HG02840 (cell line): ENCODE data around the gene POU2F1.

ENCODE experiments used
- ATAC-seq: cut with Tn5 transposase; IDR thresholded peaks from one replicate; pipeline ENCODE4 v1.9.1; 2021; ENCODE audit warnings: mild to moderate bottlenecking, moderate library complexity, moderate number of reproducible peaks; ENCODE audit not compliant: unreplicated experiment, low FRiP score

The POU2F1 gene

DNA sequence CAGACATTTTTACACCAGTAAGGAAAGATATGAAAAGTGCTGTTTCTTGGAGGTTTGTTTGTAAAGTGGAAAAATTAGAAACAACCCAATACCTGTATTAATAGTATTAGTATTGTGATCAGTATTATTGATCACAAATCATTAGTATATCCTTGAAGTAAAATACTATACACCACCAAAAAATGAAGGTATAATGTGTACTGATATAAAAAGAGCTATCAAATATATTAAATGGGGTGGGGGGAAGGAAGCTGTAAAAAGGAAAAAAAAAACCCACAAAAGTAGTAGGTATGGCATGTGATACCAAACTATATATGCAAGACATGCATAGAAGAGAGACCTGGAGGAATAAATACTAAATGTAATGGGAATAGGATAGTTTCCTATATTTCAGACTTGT is 46.3 kb downstream of the POU2F1 start:
- ATAC-seq, result no peak

DNA sequence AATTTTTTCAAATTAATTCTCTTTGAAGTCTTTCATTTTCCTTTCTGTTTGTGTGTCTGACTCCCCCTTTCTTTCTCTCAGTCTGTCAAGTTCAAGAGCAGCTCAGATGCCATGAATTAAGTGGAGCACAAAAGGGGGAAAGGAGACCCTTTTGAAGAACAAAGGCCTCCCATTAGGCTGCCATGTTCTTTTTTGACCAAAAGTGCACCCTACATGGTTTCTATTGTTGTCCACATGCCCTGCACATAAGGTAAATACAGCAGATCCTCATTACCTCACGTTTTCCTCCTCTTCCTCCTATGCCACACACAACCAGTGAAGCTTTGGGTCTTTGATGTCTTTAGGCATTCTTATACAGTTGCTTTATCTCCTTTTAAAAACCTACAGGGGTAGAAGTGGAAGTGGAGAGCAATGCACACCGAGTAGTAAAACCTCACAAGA is 47.7 kb downstream of the POU2F1 start:
- no peak for ATAC-seq

DNA sequence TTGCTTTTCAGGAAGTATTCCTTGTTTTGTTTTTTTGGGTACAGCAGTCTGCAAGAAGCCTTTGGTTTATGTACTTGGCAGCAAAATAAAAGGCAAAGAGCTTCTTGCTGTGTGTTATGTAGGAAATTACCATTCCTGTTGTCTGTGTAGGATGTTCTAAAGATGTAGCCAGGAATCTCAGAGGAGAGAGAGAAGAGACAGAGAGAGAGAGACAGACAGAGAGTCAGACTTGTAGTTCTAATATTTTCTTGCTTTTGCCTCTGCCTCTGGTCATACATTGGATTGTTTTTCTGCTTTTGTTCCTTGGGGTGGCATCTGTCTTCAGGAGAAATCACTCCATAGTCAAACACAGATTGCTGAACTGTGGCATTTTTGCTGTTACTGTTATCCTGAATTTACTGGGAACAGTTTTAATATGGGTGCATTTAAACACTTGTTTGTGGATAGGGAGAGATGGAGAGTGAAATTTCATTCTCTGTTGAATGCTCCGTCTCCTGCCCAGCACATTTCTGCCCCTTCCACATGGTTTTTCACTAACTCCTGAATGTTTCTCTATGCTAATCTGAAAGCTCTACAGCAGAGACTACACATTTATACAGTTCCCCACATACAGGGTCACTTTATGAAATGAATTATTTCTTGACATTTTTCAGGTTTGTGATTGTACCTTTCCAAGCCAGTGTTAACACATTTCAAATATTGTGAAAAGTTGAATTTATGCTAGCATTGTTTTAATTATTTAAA is 49.8 kb downstream of the POU2F1 start:
- ATAC-seq, result no peak

DNA sequence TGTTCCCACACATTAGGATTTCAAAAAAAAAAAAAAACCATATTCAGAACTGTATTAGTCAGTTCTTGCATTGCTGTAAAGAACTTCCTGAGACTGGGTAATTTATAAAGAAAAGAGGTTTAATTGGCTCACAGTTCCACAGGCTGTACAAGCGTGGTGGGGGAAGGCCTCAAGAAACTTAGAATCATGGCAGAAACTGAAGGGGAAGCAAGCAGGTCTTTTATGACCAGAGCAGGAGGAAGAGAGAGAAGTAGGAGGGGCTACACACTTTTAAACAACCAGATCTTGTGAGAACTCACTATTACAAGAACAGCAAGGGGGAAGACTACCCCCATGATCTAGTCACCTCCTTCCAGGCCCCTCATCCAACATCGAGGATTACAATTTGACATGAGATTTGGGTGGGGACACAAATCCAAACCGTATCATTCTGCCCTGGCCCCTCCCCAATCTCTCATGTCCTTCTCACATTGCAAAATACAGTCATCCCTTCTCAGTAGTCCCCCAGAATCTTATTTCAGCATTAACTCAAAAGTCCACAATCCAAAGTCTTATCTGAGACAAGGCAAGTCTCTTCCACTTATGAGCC is 51.8 kb downstream of the POU2F1 start:
- ATAC-seq, result no peak

DNA sequence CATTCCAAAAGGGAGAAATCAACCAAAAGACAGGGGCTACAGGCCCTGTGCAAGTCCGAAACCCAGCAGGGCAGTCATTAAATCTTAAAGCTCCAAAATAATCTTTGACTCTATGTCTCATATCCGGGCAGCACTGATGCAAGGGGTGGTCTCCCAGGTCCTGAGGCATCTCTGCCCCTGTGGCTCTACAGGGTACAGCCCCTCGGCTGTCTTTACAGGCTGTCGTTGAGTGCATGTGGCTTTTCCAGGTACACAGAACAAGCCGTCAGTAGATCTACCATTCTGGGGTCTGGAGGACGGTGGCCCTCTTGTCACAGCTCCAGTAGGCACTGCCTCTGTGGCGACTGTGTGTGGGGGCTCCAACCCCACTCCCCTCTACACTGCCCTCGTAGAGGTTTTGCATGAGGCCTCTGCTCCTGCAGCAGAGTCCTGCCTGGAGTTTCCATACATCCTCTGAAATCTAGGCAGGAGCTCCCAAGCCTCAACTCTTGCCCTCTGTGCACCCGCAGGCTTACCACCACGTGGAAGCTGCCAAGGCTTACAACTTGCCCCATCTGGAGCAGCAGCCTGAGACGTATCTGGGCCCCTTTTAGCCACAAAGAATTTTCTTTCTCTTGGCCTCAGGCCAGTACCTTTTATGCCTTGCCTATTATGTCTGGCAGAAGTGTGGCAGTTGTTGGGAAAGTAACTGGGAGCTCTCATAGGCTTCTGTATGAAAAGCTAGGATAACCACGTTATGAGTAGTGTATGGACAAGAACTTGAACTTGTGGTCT is 52.5 kb downstream of the POU2F1 start:
- ATAC-seq, result no peak

DNA sequence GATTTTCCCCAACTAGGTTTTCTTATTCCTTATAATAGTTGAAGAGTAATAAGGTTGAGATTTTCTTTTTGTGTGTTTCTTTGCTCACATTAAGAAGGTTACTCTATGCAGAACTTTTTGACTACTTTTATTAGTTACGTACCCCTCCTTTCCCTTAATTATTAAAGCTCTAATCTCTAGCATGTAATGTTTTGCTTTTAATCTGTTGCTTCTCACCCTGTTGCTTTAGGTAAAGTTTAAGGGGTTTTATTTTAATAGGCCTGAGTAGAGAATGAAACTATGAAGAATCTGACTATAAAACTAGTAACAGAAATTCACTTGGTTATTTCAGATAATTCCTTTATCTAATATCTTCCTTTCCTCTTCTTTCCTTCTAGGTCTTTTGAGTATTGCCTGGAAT is 53.4 kb downstream of the POU2F1 start:
- ATAC-seq, result no peak

DNA sequence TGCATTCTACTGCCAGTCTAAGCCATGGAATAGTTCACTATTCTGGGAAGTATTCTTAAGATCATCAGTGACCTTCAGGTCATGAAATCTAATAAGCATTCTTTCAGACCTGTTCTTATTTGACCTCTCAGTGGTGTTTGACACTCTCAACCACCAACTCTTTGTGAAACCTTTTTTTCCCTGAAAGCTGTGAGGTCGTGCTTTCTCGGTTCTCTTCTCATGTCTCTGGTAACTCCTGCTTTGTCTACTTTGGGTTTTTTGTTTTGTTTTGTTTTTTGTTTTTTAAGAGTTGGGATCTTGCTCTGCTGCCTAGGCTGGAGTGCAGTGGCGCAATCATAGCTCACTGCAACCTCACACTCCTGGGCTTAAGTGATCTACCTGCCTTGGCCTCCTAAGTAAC is 56.3 kb downstream of the POU2F1 start:
- peak; percentile 84 for ATAC-seq

DNA sequence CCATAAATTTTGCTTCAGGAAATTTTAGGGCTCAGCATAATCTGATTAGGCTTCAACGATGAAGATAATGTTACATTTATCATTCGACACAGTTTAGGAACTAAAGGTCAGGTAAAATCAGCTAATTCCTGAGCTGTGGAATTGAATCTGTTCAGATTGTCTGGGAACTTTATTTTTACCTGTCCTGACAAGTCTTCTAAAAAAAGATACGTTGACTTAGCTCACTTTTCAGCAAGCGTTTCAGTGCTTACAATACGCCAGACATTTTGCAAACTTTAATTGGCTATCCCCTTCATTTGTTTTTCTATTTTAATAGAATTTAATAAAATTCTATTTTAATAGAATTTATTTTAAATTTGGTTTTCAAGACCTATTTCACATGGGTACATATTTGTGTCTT is 57.8 kb downstream of the POU2F1 start:
- no peak for ATAC-seq

DNA sequence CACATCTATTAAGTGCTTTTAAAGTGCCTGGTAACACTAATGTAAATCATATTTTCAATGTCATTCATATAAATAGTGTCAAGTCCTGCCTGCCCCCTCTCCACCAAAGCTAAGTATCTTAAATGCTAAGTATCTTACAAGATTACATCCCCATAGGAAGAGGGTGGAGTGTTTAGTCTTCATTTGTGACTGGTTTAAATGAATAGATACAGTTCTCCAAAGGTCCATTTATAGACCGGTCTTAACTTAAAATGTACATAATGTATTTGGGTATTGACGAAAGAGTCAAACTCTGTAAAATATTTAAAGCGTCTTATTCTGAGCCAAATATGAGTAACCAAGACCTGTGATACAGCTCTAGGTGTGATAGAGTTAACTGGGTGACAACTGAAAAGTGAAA is 60.2 kb downstream of the POU2F1 start:
- ATAC-seq, result no peak

DNA sequence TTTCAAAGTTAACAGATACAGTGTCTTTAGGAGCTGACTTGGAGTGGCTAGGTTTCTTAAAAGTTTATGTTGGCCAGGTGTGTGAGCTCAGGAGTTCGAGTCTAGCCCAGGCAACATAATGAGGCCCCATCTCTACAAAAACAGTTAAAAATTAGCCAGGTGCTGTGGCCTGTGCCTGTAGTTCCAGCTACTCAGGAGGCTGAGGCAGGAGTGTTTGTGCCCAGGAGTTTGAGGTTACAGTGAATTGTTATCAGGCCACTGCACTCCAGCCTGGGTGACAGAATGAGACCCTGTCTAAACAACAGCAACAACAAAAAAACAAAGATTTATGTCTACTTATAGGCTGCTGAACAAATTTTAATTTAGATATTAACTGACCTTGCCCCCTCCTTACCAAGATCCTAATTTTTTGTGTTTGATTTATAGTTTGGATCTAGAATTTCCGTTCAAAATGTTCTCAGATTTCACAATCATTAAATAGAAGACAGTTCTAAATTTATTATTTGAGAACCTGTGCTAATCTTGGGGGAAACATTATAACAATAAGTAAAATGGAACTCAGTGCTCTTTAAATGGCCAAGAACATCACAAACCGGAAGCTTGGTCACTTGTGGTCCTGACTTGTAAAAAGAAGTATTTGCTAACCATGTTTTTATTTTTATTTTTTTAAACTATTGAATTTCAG is 67.8 kb downstream of the POU2F1 start:
- ATAC-seq, result no peak

DNA sequence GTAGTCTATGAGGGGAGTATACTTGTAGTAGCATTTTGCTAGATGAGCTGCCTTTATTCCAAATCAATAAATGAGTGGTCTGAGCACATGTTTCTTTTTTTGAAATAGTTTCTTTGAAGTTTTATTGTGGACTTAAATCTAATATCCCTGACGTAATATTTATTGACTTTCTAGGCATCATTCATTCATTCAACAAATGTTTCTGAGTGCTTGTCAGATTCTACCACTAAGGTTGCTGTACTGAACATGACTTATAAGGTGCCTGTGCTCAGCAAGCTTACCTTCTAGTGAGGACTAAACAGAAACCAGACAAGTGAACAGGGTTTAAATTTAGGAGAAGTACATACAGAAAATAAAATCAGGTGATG is 68.4 kb downstream of the POU2F1 start:
- no peak for ATAC-seq

DNA sequence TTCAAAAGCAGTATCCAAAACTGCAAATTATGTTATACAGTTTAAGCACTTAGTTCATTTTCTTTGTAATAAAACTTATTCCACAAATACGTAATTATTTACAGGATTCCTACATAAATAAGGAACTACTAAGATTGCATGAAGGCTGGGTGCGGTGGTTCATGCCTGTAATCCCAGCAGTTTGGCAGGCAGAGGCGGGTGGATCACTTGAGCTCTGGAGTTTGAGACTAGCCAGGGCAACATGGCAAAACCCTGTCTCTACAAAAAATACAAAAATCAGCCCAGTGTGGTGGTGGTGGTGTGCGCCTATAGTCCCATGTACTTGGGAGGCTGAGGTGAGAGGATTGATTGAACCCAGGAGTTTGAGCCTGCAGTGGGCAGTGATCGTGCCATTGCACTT is 69.3 kb downstream of the POU2F1 start:
- no peak for ATAC-seq

DNA sequence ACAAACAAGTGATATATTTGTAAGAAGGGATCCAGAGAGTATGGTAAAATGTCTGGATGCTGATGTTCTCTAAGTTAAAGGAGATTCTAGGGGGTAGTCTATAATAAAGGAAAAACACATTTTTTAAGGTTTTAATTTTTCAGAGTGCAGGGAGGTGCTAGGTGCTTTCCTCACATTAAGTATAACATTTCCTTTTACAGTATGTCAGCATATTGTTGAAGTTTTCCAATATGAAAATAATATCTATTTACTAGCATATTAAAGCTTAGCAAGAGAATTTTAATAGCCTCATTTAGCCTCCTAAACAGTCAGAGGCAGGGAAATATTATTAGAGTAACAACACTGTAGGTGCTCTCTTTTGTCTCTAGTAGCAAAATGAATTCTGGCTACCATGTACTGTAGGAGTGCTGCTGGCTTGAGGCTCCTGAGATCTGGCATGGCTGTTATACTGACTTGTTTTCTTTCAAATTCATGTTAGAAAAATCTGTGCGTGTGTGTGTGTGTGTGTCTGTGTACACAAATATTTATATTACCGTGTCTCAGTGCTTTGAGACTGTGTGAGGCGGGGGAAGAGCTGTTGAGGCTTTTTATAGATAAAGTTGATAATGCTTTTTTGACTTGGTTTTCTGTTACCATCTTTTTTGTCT is 71.0 kb downstream of the POU2F1 start:
- ATAC-seq, result no peak

DNA sequence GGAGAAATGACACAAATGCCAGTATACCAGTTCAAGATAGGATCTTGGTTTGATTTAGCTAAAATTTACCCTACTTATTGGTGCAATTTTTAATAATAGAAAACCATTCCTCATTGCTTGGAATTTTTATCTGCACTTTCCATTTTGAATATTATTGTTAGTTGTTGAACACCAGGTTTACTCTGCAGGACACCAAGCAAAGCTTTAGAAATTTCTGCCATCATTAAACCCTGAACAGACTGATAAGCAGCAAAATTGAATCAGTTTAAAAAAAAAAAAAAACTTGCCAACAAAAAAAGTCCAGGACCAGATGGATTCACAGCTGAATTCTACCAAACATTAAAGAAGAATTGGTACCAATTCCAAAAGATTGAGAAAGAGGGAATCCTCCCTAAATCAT is 71.5 kb downstream of the POU2F1 start:
- no peak for ATAC-seq

DNA sequence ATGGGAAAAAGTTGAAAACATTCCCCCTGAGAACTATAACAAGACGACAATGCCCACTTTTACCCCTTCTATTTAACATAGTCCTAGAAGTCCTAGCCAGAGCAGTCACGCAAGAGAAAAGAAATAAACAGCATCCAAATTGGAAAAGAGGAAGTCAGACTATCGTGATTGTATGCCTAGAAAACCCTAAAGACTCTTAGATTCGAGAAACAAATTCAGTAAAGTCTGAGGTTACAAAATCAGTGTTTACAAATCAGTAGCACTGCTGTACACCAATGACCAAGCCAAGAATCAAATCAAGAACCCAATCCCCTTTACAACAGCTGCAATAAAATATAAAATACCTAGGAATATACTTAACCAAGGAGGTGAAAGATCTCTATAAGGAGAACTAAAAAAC is 72.4 kb downstream of the POU2F1 start:
- ATAC-seq, result no peak

DNA sequence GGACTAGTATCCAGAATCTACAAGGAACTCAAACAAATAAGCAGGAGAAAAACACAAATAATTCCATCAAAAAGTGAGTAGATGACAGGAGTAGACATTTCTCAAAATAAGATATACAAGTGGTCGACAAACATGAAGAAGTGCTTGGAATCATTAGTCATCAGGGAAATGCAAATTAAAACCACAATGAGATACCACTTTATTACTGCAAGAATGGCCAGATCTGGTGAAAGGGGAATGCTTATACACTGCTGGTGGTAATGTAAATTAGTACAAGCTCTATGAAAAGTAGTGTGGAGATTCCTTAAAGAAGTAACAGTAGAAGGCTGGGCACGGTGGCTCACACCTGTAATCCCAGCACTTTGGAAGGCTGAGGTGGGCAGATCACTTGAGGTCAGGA is 73.8 kb downstream of the POU2F1 start:
- no peak for ATAC-seq

DNA sequence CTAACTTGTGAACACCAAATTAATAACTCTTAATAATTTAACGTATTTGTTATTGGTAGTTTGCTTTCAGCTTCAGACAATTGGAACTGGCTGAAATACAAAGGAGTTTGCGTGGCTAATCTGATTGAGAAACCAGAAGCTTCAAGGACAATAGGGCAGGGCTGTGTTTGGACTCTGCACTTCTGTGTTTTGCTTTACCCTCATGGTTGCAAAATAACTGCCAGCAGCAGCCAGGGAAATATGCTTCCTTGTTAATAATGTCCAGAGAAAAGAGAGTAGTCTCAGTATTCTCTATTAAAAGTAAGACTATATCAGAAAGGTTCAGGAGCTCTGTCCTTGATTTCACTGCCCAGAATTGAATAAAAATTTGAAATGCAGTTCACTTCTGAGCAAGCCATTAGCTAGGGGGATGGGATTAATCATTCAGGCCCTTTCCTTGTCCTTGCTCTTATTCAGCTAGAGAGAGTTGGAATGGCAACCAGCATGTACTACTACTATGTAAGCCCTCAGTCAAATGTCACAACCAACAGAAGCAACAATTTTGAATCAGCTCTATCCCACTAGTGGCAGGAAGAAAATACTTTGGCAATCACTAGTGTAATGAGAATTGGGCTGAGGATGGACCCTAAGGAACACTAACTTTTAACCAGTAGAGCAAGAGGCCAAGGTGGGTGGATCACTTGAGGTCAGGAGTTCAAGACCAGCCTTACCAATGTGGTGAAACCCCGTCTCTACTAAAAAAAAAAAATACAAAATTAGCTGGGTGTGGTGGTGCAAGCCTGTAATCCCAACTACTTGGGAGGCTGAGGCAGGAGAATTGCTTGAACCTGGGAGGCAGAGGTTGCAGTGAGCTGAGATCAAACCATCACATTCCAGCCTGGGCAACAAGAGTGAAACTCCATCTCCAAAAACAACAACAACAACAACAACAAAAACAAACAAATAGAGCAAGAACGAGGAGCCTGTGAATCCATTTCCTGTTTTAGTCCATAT is 76.8 kb downstream of the POU2F1 start:
- ATAC-seq, result no peak

DNA sequence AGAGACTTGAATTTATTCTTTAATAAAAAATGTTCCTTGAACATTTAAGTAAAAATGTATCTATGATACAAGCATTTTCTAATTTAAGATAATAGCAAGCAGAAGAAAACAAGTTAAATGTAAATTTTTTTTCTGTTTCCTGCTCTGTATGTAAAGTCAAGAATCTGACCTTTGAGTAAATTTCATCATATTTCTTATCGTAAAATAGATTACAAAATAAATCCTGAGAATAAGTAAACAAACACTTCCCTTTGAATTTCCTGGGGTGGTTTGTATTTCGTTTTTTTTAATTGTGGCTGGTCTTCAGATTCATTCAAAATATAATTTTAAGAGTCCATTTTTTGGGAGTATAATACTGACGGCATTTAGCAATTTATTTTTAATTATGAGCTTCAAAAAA is 77.6 kb downstream of the POU2F1 start:
- ATAC-seq, result no peak

DNA sequence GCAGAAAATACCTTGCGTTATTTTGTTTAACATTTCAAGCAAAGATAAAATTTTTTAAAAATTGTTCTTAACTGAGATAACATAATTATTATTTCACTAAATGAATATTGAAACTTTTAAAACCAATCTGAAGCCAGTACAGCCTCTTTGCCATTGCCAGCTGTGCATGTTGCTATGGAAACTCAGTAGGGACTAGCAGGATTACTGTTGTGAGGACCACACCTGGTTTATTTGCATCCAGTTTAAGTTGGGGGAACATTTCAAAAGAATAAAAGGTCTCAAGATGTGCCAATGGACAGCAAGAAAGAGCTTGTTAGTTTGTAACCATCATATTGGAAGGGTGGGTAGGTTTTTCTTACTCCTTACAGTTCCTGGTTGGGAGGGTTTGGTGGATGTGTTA is 80.7 kb downstream of the POU2F1 start:
- ATAC-seq, result no peak

DNA sequence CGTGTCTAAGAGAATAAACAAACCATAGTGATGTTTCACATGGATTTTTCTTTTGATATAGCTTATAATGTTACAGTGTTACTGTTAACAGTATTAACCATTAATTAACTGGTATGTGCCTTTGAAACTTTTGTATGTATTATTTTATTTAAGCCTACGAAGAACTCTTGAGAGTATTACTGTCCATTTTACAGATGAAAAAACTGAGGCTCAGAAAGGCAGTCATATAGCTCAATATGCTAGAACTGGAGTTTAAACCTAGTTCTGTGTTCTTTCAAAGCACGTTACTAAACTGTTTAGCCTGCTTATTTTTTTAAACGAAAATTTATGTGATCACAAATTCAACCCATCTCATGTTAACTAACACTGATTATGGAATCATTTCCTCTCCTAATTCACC is 83.5 kb downstream of the POU2F1 start:
- ATAC-seq, result no peak
